Prostate gland (tissue), 2 donors: ENCODE results near the gene ZNF124.

Experiments
- POLR2A ChIP-seq: fragments of 450-650 bp; IDR thresholded peaks from one replicate; pipeline ENCODE4 v1.6.1; 2016; ENCODE audit warnings: antibody characterized with exemption, mild to moderate bottlenecking
- TF ChIP-seq, protein P1 (sequence below), 4 experiments: fragments of 200-600 bp in 2 of 4; fragments of 450-650 bp in 2 of 4; sonication (generic) in 2 of 4; IDR thresholded peaks; 1 replicate in 3 of 4; 2 replicates in 1 of 4; pipeline ENCODE4 v1.5.1; 2016 to 2019; ENCODE audit warnings: antibody characterized with exemption in 4 of 4, mild to moderate bottlenecking in 2 of 4, moderate library complexity in 2 of 4

DNA sequence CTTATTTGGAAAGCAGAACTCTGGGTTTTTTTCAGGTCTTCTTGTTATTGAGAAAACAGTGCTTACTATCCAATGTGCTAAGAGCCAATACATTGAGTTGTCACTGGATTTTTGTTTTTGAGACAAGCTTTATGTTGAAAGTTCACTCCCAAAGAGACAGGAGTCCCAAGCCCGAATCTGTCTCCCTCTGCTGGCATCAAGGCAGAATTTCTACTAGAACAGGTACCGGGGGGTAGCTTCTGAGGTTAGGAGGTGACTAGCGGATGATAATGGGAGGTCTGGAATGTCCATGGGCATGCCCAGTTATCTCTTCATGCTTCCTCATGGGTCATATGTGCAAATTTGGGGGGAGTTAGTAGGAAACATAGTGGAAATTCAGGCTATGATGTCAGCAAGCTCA, 25.1 kb downstream of the ZNF124 start:
- no peak for TF ChIP-seq POLR2A
- TF ChIP-seq, protein P1, sequence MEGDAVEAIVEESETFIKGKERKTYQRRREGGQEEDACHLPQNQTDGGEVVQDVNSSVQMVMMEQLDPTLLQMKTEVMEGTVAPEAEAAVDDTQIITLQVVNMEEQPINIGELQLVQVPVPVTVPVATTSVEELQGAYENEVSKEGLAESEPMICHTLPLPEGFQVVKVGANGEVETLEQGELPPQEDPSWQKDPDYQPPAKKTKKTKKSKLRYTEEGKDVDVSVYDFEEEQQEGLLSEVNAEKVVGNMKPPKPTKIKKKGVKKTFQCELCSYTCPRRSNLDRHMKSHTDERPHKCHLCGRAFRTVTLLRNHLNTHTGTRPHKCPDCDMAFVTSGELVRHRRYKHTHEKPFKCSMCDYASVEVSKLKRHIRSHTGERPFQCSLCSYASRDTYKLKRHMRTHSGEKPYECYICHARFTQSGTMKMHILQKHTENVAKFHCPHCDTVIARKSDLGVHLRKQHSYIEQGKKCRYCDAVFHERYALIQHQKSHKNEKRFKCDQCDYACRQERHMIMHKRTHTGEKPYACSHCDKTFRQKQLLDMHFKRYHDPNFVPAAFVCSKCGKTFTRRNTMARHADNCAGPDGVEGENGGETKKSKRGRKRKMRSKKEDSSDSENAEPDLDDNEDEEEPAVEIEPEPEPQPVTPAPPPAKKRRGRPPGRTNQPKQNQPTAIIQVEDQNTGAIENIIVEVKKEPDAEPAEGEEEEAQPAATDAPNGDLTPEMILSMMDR (IDR thresholded peaks at IDR 0.05) = no peak
